NCI-H526 treated with DMSO at 0.1 percent for 48 hours (cell line): ENCODE measurements around the gene SSTR3.

ENCODE experiments used
- DNase-seq: peaks from one replicate; lab custom pipeline; 2025; lab: John Stamatoyannopoulos, UW

The SSTR3 gene

DNA sequence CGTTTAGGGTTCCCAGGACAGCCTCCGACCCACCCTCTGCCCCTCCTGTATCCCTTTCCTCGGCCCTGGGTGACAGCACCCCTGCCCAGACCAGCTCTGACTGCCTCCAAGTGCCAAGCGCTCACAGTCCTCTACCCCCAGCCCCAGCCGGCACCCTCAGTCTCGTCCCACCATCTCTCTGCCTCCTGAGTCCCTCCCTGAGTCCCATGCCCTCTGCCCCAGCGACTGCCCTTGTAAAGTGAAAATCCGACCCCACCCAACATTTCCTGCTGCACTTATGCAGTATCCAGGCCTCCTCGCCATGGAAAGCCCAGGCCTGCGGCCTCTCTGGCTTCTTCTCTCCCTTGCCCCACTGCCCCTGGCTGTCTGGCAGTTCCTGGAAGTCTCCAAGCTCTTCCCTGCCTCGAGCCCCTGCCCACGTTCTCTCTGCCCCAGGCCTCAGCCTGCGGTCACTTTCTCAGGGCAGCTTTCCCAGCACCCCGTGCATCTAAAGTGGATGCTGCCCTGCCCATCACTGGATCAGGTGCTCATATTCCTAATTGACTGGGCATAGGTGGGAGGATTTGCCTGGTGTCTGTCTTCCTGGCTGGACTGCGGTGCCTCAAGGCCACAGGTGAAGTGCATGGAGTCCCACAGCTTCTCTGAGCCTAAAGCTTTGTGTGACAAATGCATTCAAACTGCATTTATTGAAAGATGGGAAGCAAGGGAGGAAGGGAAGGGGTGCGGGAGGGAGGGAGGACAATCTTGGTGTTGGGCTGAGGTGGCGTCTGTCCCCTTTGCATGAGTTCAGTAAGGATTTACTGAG is 44.9 kb downstream of the SSTR3 start:
- DNase-seq, result no peak

DNA sequence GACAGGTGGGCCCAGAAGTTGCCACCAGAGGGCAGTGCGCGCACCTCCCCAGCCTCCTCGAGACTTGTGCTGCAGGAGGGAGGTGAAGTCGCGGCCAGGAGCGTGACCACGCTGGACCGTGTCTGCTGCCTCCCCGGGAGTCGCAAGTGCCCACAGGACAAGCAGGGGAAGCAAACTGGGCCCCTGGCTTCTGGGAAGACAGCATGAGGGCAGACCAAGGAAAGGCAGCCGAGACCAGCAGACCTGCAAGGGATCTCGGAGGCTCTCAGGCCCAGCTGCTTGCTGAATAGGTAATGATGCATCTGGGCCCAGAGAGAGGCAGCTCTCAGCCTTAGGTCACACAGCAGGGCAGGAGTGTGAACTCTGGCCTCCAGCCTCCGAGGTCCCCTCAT is 45.6 kb downstream of the SSTR3 start:
- no peak for DNase-seq

DNA sequence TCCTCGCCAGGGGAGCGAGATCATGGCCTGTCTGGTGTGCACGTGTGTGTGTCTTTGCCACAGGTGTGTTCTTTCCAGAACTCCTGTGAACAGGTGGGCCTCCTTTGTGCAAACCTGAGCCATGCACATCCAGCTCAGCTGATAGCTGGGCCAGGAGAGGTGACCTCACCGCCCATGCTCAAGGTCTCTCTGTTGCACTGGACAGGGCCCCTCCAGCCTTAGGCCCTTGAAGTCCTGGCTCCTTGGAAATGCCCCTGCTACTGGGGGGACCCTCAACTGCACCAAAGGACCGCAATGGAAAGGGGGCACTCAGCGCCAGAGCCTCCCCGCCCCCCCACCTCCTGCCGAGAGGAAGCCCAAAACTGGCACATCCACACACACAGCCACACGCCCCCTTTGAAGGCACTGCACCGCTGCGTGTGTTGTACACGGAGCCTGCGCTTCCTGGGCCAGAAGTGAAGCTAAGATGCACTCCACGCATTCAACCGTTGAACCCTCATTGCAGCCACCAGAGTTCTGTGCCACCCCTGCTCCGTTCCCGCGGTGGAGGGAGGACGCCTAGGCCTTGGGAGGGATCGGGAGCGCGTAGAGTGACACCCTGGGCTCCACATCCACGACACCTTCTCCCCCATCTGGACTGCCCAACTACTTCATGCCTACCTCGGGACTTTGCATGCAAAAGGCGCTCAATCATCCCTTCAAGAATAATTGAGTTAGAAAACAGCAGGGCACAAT is 46.2 kb downstream of the SSTR3 start:
- no peak for DNase-seq

DNA sequence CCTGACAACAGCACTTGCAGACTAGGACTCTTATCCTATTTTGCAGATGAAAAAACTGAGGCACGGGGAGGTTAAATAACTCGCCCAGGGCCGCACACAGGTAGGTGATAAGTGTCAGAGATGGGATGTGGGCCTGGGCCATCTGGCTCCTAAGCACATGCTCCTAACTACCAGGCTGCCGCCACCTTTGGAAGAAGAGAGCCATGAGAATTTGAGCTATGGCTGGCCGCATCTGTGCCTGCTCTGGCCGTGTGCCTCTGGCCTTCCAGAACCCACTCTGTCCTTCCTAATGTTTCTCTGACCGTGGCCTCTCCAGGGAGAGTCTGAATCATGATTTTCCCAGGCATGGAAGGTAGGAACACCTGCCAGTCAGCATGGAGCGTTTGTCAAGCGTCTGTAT is 47.2 kb downstream of the SSTR3 start:
- DNase-seq, result no peak

DNA sequence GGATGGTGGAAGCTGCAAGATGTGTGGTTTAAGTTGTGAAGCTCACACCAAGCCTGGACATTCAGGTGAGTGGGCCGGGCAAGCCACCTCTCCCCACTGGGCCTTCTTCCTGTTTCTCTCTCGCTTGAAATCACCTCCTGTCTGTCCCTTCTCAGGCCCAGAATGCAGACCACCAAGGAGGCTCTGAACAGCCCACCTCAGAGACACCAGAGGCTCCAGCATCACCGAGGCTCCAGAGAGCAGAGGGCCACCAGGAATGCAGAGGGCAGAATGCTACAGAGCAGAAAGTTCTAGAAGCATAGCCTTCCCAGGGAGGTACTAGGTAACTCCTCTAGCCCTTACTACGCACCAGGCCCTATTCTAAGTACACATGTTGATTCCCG is 47.8 kb downstream of the SSTR3 start:
- DNase-seq, result no peak

DNA sequence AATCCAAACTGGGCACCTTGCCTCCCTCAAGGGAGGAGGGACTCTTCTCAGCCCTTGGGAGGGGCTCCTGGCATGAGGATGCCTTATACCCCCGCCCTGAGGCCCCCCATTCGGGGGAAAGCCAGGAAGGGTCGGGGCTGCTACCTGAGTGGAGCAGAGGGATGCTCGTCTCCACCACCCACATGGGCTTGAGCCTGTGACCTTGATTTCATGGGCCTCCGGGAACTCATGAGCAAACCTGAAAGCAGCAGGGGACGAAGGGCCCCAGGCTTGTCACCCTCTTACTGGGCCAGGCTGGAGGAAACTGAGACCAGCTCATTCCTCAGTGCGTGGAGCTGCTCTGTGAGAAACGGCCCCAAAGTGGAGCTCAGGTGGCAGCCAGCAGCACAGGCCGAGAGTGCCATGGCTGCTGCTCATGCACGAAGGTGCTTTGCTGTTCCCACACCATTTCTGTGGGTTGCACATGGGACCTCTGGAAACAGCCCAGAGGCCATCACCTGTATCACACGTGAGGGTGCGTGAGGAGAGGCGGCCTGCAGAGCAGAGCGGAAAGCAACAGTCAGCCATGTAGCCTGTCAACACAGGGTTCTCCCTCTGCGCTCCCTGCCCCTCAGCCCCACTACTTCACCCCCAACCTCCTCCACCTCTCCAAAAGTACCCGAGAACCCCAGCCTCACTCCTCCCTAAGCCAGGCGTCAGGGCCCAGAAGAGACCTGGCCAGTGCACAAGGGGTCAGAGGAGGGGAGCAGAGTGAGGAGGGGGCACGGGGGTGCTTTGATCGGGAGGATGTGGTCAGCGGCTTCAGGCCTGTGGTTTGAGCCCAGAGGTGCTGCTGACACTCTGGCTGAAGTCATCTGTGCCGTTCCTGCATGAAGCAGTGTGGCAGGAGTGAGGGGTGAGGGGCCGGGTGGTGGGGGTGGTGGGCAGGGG is 48.4 kb downstream of the SSTR3 start:
- DNase-seq, result no peak

DNA sequence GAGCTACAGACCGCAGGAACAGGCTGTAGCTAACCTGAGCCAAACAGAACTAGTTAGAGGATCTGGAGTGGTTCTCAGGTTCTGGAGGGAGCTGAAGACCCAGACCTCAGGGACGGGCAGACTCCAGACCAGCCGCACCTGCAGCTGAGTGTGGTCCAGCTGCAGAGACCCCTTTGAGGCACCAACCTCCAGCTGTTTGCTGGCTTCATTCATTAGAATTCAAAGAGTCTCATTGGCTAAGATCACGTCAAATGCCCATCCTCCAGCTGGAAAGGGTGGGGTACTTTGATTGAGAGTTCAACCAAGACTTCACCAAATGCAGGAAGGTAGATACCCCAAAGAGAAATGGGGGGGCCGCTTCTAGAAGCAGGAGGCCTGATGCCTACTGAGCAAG is 49.2 kb downstream of the SSTR3 start:
- DNase-seq, result no peak

DNA sequence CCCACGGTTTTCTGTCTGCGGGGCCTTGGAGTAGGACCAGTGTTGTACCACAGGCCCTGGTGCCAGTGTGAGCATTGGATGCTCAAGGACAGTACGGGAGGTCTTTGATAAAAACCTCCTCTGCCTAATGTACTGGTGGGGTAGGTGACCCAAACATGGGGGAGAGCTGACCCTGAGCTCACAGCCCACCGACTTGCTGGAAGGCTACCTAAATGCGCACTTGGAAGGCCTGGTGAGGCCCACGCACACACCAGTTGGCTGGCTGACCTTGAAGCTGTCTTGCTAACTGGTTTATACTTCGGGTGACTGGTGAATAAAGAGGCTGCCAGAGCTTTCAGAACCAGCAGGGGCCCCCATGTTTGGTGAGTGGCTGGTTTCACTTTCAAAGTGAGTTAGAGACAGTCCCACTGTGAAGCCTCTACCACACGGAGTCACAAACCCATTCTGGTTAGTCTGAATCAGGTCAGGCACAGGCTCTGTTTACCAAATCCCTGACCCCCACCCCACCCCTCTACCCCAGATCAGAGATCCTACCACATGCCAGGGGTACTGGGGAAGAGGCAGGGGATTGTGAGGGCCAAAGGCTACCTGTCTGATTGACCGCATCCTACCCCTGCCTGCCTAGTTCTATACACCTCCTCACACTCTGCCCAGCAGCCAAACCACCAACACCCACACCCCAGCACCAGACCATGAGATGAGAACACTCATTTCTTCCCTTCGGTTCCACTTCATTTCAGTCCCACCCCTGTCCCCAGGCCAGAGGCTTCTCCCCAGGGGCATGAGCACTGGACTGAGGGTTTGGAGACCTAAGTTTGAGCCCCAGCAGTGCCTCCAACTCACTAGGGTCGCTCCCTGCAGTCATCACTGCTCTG is 49.8 kb downstream of the SSTR3 start:
- no peak for DNase-seq

DNA sequence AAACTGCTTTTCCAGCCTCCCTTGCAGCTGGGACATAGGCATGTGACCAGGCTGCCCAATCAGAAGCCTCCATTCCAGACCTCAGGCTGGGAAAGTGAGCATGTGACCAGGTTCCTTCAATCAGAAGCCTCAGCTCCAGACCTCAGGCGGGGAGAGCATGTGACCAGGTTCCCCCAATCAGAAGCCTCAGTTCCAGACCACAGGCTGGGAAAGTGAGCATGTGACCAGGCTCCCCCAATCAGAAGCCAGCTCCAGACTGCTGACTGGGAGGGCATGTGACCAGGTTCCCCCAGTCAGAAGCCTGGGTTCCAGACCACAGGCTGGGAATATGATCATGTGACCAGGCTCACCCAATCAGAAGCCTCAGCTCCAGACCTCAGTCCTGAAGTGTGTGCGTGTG is 50.8 kb downstream of the SSTR3 start:
- DNase-seq, result no peak

DNA sequence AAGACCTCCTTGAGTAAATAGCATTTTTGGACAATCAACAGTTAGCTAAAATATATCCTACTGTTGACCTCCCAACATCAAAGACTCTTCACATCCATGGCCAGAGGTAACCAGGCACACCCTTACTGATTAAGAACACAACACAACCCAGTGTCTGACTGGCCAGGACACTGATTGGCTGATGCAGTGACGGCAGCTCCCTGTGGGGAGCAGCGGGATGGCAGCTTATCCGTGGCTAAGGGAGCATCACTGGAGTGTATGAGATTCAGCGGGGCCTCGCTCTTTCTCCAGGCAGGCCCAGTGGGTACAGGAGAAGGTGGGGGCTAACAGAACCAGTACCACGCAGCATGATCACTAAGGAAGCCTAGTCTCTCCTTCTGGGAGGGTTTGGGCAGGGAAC is 52.2 kb downstream of the SSTR3 start:
- DNase-seq, result no peak

DNA sequence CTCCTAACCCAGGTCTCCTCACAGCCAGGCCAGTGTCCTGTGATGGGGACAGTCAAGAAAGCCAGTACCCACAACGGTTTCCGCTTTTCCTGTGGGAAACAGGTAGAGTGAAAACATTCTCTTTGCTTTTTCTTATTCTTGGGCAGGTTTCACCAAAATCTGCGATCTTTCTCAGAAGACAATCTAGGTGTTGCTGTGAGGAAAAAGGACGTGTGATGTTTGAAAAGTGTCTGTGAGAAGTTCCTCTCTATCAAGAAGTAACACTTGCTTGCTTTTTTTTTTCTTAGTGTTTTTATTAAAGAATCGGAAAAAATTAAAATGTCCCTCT is 53.4 kb downstream of the SSTR3 start:
- no peak for DNase-seq

DNA sequence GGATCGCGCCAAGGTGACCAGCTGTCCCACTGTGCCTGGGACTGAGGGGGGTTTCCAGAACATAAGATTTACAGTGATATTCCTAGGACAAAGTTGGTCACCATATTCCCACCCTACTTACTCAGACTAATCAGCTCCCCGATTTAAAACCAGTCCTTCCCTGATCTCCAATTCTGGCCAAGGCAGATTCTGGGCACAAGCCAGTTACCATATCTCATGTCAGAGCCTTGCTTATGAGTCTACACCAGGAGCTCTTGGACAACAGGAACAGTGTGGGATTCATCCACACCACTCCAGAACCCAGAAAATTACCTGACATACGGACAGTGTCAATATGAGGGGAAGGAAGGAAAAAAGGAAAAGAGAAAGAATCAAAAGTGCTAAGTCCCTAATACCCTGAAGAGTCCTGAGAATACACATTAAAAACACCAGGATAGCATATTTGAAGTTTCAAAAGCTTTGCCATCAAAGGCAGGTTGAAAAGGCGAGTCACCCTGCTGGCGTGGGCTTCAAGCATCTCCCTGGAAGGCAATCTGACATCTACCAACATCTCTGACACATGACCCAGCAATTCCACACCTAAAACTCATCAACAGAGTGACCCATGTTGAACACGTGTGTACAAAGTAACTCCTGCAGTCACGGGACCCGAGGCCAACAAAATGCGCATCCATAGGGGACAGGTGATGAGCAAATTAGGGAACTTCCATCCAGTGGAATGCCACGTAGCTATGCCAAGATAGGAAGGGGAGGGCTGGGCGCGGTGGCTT is 54.6 kb downstream of the SSTR3 start:
- DNase-seq, result no peak

DNA sequence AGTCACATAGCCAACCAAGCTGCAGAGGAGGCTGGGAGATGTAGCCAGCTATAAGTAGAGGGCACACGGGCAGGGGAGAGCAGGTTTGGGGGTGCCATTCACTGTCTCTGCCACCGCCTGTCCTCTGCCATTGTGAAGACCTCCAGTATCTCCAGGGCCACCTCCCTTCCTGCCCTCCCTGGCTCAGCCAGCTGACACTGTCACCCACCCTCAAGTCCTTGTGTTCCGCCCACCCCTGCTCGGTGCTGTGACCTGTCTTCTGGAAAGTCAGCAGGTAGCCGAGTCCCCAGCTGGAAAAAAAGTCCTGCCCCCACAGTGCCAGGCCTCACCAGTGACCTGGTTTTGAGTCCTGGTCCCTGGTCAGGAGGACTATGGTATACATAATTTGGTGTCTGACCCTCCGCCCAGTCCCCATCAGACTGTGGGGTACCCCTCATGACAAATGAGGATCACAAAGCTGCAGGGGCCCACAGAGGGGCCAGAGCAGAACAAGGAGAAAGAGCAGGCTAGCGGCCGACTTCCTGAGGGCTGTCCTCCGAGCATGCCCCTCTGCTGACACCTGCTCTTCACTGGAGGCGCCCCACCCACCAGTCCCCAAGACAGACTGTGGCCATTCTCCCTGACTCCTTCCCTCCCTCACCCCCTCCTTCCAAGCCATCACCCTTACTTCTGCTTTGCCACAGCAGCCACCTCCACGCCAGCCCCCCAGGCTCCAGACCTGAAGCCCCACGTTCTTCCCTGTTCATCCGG is 55.4 kb downstream of the SSTR3 start:
- no peak for DNase-seq

DNA sequence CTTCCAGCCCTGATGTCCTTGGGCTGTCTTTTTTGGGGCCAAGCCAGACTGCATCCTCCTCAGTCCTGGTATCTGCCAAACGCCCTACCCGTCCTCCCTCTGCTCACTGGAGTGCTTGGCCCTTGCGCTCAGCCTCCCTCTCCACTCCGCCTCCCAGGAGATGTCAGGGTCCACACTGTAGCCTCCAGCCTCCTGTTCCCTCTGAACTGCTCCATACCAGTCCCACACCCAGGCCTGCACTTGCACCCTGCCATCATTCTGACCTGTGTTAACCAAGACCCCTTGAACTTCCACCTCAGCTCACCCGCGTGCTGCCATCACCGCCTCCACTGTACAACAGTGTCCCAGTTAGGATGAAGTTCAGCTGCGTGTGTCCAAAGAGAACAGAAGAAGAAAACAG is 56.3 kb downstream of the SSTR3 start:
- DNase-seq, result no peak

DNA sequence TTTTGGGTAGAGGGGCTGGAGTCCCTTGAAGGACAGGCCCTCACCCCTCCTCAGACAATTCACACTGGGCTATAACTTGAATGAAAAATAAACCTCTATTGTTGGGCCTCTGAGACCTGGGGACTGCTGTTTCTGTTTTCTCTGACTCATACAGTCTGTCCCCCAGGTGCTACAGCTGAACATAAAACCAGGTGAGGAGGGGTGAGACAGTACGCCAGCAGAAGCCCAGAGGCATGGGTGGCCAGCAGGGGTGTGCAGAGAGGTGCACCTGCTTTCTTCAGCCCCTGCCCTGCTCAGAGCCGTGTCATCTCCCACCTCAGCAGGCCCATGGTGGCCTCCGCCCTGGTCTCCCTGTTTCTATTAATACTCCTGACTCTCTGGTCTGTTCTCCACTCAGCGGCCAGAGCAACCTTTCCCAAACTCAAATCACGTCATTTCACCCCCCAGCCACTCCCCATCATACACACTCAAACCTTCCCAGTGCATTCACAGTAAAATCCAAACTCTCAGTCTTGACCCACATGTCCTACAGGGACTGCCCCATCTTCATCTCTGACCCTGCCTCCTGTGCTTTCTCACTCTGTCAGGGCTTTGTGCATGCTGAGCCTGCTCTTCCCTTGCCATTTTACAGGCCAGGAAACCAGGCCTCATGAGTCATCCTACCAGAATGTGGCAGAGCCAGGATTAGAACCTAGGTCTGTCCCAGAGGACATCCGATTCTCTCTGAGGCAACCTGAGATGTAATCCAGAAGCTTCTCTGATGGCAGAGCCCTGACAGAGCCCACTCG is 57.2 kb downstream of the SSTR3 start:
- no peak for DNase-seq
